GM12878 (cell line): Measurements from ENCODE around the gene SRP14. TPM values are rescaled to one million over a fixed set of nuclear protein-coding genes. Genes with fewer than 3 reads are reported as not detected.

Experiments used
- BHLHE40 ChIP-seq, 2 experiments: fragments of 450-650 bp in 1 of 2; IDR thresholded peaks; 2 replicates each; pipeline ENCODE4 v1.6.1; 2011 to 2017; ENCODE audit warnings: low read depth in 2 of 2, borderline replicate concordance in 1 of 2, improper control_type of control experiment in 1 of 2, low read length in 1 of 2, mild to moderate bottlenecking in 1 of 2
- CHD4 ChIP-seq: fragments of 200-600 bp; sonication (generic); IDR thresholded peaks from 2 replicates; pipeline ENCODE4 v1.6.1; 2016; ENCODE audit warnings: mild to moderate bottlenecking
- CREB1 ChIP-seq: IDR thresholded peaks from 2 replicates; pipeline ENCODE4 v1.6.1; 2012; ENCODE audit warnings: low read depth, mild to moderate bottlenecking, inconsistent platforms
- IKZF1 ChIP-seq: fragments of 450-650 bp; conservative IDR thresholded peaks from 2 replicates; pipeline ENCODE4 v1.6.1; 2017; ENCODE audit warnings: antibody characterized with exemption, mild to moderate bottlenecking
- IKZF2 ChIP-seq, 2 experiments: fragments of 450-650 bp; IDR thresholded peaks; 2 replicates each; pipeline ENCODE4 v1.6.1; 2017; ENCODE audit warnings: mild to moderate bottlenecking in 2 of 2, moderate library complexity in 2 of 2
- TBL1XR1 ChIP-seq: IDR thresholded peaks from 2 replicates; pipeline ENCODE4 v1.6.1; 2012; ENCODE audit warnings: low read depth, low read length, improper control_type of control experiment
- polyA plus RNA-seq, 11 experiments: library from polyadenylated mRNA; depleted of rRNA in 4 of 11; unstranded in 6 of 11; stranded (reverse) in 5 of 11; fragments of >200 nt; fragmentation: Nextera tagmentation in 4 of 11; fragmentation: Illumina TruSeq in 1 of 11; extraction: Ambion mirVana in 4 of 11; extraction: Trizol in 1 of 11; gene quantifications; 1 replicate in 1 of 11; 2 replicates in 10 of 11; pipeline versions ENCODE4 v1.2.1 to v1.2.3, GENCODE V29; 2011 to 2016; ENCODE audit warnings: inconsistent platforms in 2 of 11, missing spikeins in 2 of 11, low read depth in 1 of 11
- total RNA-seq, 4 experiments: library from RNA; depleted of rRNA in 3 of 4; stranded (reverse); fragments of >200 nt in 3 of 4; fragmentation: Illumina TruSeq in 1 of 4; extraction: Trizol in 1 of 4; gene quantifications; 2 replicates each; pipeline versions ENCODE4 v1.2.1 to v1.2.3, GENCODE V29; 2013 to 2021
- TF ChIP-seq, protein P1 (sequence below): IDR thresholded peaks from 2 replicates; pipeline ENCODE4 v1.6.1; 2011; ENCODE audit warnings: mild to moderate bottlenecking, low read depth, low read length, moderate library complexity; ENCODE audit not compliant: insufficient replicate concordance
- TF ChIP-seq, protein P2 (sequence below): fragments of 450-650 bp; IDR thresholded peaks from 2 replicates; pipeline ENCODE4 v1.6.1; 2017; ENCODE audit warnings: mild to moderate bottlenecking, moderate library complexity
- TF ChIP-seq, protein P3 (sequence below): fragments of 450-650 bp; IDR thresholded peaks from 2 replicates; pipeline ENCODE4 v1.6.1; 2017; ENCODE audit warnings: mild to moderate bottlenecking, moderate library complexity
- TF ChIP-seq, protein P4 (sequence below): fragments of 450-650 bp; IDR thresholded peaks from 2 replicates; pipeline ENCODE4 v1.6.1; 2017; ENCODE audit warnings: antibody characterized with exemption, mild to moderate bottlenecking, moderate library complexity
- TF ChIP-seq, protein P5 (sequence below): fragments of 450-650 bp; formaldehyde crosslinking; IDR thresholded peaks from 2 replicates; pipeline ENCODE4 v1.5.0; 2022; ENCODE audit warnings: mild to moderate bottlenecking, missing genetic modification characterization

The SRP14 gene
- total and polyA plus RNA-seq, 10 of the 15 experiments (the other 5 are each of a cell fraction or from before 2014, with no cell fraction given): 141 to 1,182 (median 493) TPM

DNA sequence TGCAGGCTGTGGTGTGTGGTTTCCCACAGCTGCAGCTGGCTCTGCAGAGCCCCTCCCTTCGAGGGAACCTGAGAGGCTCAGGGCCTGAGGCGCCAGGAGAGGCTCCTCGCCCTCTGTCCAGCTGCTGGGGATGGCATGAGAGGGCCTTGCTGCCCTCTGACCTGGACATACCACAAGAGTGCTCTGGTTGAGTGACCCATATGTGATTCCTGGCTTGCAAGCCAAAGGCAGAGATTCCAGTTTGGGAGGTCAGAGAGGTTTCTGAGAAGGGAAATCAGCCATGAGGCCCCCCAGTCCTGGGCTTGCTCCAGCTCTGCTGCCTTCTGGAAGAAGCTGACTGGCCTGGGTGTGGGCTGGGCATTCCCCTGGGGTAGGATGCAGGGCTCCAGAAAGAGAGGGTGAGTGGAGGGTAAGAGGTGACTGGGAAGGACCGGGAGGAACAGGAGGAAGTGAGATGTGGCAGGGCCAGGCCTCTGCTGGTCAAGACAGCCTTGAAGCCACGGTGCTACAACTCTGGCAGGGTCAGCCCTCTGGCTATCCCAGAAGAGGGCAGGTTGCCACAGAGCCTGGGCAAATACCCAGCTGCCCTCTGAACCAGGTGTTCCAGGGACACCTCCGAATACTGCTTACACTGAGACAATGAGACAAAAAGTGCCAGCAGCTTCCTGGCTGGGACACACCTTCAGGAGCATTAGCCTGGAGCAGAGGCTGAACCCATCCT, 16.0 kb upstream of the SRP14 start (continued):
- TF ChIP-seq IKZF1: peak; percentile 48; the same call in 1 of the 2 replicates
- TF ChIP-seq, protein P1, sequence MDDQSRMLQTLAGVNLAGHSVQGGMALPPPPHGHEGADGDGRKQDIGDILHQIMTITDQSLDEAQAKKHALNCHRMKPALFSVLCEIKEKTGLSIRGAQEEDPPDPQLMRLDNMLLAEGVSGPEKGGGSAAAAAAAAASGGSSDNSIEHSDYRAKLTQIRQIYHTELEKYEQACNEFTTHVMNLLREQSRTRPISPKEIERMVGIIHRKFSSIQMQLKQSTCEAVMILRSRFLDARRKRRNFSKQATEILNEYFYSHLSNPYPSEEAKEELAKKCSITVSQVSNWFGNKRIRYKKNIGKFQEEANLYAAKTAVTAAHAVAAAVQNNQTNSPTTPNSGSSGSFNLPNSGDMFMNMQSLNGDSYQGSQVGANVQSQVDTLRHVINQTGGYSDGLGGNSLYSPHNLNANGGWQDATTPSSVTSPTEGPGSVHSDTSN: peak; percentile 51
- 0 out of 2 replicates have a peak, but pooled peaks have one; percentile 51 for TF ChIP-seq TBL1XR1
- TF ChIP-seq CHD4: no peak
- TF ChIP-seq, protein P2, sequence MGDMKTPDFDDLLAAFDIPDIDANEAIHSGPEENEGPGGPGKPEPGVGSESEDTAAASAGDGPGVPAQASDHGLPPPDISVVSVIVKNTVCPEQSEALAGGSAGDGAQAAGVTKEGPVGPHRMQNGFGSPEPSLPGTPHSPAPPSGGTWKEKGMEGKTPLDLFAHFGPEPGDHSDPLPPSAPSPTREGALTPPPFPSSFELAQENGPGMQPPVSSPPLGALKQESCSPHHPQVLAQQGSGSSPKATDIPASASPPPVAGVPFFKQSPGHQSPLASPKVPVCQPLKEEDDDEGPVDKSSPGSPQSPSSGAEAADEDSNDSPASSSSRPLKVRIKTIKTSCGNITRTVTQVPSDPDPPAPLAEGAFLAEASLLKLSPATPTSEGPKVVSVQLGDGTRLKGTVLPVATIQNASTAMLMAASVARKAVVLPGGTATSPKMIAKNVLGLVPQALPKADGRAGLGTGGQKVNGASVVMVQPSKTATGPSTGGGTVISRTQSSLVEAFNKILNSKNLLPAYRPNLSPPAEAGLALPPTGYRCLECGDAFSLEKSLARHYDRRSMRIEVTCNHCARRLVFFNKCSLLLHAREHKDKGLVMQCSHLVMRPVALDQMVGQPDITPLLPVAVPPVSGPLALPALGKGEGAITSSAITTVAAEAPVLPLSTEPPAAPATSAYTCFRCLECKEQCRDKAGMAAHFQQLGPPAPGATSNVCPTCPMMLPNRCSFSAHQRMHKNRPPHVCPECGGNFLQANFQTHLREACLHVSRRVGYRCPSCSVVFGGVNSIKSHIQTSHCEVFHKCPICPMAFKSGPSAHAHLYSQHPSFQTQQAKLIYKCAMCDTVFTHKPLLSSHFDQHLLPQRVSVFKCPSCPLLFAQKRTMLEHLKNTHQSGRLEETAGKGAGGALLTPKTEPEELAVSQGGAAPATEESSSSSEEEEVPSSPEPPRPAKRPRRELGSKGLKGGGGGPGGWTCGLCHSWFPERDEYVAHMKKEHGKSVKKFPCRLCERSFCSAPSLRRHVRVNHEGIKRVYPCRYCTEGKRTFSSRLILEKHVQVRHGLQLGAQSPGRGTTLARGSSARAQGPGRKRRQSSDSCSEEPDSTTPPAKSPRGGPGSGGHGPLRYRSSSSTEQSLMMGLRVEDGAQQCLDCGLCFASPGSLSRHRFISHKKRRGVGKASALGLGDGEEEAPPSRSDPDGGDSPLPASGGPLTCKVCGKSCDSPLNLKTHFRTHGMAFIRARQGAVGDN: peak; percentile 25; the same call in 1 of the 2 replicates
- TF ChIP-seq, protein P3, sequence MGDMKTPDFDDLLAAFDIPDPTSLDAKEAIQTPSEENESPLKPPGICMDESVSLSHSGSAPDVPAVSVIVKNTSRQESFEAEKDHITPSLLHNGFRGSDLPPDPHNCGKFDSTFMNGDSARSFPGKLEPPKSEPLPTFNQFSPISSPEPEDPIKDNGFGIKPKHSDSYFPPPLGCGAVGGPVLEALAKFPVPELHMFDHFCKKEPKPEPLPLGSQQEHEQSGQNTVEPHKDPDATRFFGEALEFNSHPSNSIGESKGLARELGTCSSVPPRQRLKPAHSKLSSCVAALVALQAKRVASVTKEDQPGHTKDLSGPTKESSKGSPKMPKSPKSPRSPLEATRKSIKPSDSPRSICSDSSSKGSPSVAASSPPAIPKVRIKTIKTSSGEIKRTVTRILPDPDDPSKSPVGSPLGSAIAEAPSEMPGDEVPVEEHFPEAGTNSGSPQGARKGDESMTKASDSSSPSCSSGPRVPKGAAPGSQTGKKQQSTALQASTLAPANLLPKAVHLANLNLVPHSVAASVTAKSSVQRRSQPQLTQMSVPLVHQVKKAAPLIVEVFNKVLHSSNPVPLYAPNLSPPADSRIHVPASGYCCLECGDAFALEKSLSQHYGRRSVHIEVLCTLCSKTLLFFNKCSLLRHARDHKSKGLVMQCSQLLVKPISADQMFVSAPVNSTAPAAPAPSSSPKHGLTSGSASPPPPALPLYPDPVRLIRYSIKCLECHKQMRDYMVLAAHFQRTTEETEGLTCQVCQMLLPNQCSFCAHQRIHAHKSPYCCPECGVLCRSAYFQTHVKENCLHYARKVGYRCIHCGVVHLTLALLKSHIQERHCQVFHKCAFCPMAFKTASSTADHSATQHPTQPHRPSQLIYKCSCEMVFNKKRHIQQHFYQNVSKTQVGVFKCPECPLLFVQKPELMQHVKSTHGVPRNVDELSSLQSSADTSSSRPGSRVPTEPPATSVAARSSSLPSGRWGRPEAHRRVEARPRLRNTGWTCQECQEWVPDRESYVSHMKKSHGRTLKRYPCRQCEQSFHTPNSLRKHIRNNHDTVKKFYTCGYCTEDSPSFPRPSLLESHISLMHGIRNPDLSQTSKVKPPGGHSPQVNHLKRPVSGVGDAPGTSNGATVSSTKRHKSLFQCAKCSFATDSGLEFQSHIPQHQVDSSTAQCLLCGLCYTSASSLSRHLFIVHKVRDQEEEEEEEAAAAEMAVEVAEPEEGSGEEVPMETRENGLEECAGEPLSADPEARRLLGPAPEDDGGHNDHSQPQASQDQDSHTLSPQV: 0 out of 2 replicates have a peak, but pooled peaks have one; percentile 19
- 0 out of 4 replicates have a peak, but pooled peaks have one; percentile 4 to 6 for TF ChIP-seq IKZF2 (IDR thresholded peaks at IDR 0.05)
- no peak for TF ChIP-seq CREB1
- TF ChIP-seq BHLHE40 (IDR thresholded peaks at IDR 0.05; ENCODE audit: borderline replicate concordance in 1 of 2, low read depth in 2 of 2, low read length in 1 of 2): peak; percentile 94 to 97; a peak in 3 of 4 replicates
- TF ChIP-seq, protein P4, sequence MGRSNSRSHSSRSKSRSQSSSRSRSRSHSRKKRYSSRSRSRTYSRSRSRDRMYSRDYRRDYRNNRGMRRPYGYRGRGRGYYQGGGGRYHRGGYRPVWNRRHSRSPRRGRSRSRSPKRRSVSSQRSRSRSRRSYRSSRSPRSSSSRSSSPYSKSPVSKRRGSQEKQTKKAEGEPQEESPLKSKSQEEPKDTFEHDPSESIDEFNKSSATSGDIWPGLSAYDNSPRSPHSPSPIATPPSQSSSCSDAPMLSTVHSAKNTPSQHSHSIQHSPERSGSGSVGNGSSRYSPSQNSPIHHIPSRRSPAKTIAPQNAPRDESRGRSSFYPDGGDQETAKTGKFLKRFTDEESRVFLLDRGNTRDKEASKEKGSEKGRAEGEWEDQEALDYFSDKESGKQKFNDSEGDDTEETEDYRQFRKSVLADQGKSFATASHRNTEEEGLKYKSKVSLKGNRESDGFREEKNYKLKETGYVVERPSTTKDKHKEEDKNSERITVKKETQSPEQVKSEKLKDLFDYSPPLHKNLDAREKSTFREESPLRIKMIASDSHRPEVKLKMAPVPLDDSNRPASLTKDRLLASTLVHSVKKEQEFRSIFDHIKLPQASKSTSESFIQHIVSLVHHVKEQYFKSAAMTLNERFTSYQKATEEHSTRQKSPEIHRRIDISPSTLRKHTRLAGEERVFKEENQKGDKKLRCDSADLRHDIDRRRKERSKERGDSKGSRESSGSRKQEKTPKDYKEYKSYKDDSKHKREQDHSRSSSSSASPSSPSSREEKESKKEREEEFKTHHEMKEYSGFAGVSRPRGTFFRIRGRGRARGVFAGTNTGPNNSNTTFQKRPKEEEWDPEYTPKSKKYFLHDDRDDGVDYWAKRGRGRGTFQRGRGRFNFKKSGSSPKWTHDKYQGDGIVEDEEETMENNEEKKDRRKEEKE: no peak
- TF ChIP-seq, protein P5, sequence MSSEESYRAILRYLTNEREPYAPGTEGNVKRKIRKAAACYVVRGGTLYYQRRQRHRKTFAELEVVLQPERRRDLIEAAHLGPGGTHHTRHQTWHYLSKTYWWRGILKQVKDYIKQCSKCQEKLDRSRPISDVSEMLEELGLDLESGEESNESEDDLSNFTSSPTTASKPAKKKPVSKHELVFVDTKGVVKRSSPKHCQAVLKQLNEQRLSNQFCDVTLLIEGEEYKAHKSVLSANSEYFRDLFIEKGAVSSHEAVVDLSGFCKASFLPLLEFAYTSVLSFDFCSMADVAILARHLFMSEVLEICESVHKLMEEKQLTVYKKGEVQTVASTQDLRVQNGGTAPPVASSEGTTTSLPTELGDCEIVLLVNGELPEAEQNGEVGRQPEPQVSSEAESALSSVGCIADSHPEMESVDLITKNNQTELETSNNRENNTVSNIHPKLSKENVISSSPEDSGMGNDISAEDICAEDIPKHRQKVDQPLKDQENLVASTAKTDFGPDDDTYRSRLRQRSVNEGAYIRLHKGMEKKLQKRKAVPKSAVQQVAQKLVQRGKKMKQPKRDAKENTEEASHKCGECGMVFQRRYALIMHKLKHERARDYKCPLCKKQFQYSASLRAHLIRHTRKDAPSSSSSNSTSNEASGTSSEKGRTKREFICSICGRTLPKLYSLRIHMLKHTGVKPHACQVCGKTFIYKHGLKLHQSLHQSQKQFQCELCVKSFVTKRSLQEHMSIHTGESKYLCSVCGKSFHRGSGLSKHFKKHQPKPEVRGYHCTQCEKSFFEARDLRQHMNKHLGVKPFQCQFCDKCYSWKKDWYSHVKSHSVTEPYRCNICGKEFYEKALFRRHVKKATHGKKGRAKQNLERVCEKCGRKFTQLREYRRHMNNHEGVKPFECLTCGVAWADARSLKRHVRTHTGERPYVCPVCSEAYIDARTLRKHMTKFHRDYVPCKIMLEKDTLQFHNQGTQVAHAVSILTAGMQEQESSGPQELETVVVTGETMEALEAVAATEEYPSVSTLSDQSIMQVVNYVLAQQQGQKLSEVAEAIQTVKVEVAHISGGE (CRISPR knock-in tag): no peak
